Lower leg skin (tissue), 4 donors: ENCODE measurements around the gene ARL5C. TPM values are rescaled to one million over a fixed set of nuclear protein-coding genes. Genes with fewer than 3 reads are reported as not detected.
"Not testable (repeated sequence)": the region's sequence is repeated elsewhere in the genome, so short reads cannot be mapped to it uniquely, and the experiment has no call there.

ENCODE experiments used
- DNase-seq, 2 donors: peaks; one replicate each; pipeline ENCODE4 v3.0.0-alpha.2; 2019; ENCODE audit warnings: low spot score in 2 of 2
- H3K4me3 ChIP-seq: fragments of 200-600 bp; sonication (generic); 2 replicates; pipeline ENCODE4 v1.5.1; 2017; ENCODE audit warnings: mild to moderate bottlenecking, low read depth; ENCODE audit not compliant: poor library complexity, severe bottlenecking
- POLR2A ChIP-seq, 2 donors: fragments of 450-650 bp; IDR thresholded peaks; one replicate each; pipeline ENCODE4 v1.6.1; 2016 to 2017; ENCODE audit warnings: antibody characterized with exemption in 2 of 2, mild to moderate bottlenecking in 1 of 2, moderate library complexity in 1 of 2
- WGBS, 2 donors: methylation state at CpG; one replicate each; pipeline ENCODE4 v1.1.5; 2018; 5-methylcytosine and 5-hydroxymethylcytosine counted together
- intact Hi-C: fragments of 100-400 bp; cut with DNase I; formaldehyde crosslinking; loops from one replicate; pipeline ENCODE4 v1.15.0; 2023; ENCODE audit warnings: low total_unique reads
- total RNA-seq, 4 donors: library from RNA; depleted of rRNA; stranded (reverse); fragments of >200 nt; gene quantifications; one replicate each; pipeline ENCODE4 v1.1.0, GENCODE V29; 2016
- TF ChIP-seq, protein P1 (sequence below), 3 donors: fragments of 450-650 bp; IDR thresholded peaks; one replicate each; pipeline ENCODE4 v1.5.1; 2016; ENCODE audit warnings: antibody characterized with exemption in 3 of 3, mild to moderate bottlenecking in 3 of 3, moderate library complexity in 2 of 3

ARL5C gene
- total RNA-seq, 4 donors from 2014 or later: not detected

DNA sequence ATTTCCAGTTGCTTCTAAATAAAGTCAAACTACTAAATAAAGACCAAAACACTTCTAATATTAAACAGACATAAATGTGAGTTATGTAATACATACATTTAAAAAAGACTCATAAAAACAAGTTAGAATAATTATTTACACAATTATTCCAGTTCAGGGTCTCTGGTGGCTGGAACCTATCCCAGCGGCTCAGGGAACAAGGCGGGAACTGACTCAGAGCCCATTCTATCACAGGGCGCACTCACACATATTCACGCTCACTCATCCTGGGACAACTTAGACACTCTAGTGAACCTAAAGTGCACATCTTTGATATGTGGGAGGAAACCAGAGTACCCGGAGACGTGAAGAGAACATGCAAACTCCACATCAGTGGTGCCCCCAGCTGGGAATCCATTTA lies 39.5 kb downstream of the ARL5C start:
- WGBS, 2 donors: 66 to 73% methylated on average over 6 of the region's 6 CpGs
- no peak for TF ChIP-seq POLR2A (IDR thresholded peaks at IDR 0.05)
- TF ChIP-seq, protein P1, sequence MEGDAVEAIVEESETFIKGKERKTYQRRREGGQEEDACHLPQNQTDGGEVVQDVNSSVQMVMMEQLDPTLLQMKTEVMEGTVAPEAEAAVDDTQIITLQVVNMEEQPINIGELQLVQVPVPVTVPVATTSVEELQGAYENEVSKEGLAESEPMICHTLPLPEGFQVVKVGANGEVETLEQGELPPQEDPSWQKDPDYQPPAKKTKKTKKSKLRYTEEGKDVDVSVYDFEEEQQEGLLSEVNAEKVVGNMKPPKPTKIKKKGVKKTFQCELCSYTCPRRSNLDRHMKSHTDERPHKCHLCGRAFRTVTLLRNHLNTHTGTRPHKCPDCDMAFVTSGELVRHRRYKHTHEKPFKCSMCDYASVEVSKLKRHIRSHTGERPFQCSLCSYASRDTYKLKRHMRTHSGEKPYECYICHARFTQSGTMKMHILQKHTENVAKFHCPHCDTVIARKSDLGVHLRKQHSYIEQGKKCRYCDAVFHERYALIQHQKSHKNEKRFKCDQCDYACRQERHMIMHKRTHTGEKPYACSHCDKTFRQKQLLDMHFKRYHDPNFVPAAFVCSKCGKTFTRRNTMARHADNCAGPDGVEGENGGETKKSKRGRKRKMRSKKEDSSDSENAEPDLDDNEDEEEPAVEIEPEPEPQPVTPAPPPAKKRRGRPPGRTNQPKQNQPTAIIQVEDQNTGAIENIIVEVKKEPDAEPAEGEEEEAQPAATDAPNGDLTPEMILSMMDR (IDR thresholded peaks at IDR 0.05): no peak
- intact Hi-C loops: no loop called here
- DNase-seq: no peak
- no peak overlapping the region for H3K4me3 ChIP-seq

DNA sequence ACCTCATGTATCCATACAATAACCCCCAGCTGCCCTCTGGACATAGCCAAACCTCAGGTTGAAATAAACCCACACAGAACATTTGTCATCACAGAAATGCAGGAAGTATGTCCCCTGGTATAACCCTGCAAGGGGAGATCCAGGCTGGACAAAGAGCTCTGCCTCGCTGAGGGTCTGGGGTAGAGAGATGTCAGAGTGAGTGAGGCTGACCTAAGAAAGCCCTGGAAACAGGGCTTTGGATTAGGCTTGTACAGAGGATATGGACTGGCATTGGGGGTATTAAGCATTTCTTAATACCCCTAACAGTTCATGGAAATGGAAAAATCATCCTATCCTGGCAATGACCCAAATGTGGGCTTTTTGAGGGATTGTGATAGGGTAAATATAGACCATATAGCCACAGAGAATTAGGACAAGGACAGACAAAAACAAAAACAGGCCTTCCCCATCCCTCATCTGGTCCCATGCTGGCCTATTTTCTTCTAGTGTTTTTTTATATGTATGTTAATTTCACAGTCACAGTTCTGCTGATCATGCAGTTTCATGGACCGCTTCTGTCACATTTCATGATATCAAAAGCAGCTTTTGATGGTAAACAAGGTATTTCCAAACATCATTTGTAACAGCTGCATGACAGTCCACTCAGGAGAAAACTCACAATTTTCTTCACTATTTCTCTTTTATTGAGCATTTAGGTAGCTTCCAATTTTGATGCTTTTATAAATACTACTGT lies 40.7 kb downstream of the ARL5C start:
- DNase-seq: no peak
- no peak for TF ChIP-seq POLR2A (IDR thresholded peaks at IDR 0.05)
- TF ChIP-seq, protein P1 (IDR thresholded peaks at IDR 0.05): no peak
- WGBS, 2 donors: 91 to 94% methylated on average over 2 of the region's 2 CpGs
- H3K4me3 ChIP-seq: no peak overlapping the region
- intact Hi-C loops: no loop called here

DNA sequence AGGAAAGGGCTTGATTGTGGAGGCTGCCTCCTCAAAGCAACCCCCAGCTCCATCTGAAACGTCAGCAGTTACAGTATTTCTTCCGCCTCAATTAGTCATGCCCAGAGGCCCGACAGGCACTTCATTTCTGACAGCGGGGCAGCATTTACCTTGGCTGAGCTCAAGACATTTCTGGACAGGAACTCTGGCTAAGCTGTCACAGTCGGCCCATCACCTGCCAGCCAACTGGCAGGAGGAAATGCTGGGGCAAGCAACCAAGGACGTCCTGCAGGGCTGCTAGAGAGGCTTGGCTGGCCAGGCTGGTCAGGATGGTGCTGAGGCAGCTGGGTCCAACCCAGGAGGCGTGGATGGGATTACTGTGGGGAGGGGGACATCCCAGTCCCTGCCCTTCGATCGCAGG lies 42.3 kb downstream of the ARL5C start:
- WGBS, 2 donors: 73 to 77% methylated on average over 6 to 9 of the region's 9 CpGs
- DNase-seq: no peak
- no peak overlapping the region for H3K4me3 ChIP-seq
- no peak for TF ChIP-seq POLR2A (IDR thresholded peaks at IDR 0.05)
- TF ChIP-seq, protein P1 (IDR thresholded peaks at IDR 0.05): no peak
- intact Hi-C loops: no loop called here

DNA sequence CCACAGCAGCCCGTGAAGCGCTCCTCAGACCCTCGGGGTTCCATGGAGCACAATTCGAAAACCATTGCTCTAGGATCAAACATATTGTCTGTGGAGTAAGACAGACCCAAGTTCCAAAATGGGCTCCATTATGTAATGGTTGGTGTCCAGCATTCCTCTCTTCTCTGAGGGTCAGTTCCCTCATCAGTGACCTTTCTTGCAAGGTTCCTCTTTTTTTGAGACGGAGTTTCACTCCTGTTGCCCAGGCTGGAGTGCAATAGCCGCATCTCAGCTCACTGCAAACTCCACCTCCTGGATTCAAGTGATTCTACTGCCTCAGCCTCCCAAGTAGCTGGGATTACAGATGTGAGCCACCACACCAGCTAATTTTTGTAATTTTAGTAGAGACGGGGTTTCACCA lies 43.0 kb downstream of the ARL5C start:
- no peak for TF ChIP-seq POLR2A (IDR thresholded peaks at IDR 0.05)
- TF ChIP-seq, protein P1 (IDR thresholded peaks at IDR 0.05): no peak
- intact Hi-C loops: no loop called here

DNA sequence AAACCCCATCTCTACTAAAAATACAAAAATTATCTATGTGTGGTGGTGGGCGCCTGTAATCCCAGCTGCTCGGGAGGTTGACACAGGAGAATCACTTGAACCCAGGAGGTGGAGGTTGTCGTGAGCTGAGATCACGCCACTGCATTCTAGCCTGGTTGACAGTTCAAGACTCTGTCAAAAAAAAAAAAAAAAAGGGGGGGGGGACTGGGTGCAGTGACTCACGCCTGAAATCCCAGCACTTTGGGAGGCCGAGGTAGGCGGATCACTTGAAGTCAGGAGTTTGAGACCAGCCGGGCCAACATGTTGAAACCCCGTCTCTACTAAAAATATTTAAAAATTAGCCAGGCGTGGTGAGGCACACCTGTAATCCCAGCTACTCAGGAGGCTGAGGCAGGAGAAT lies 44.0 kb downstream of the ARL5C start:
- 92 to 94% methylated on average over 10 of the region's 10 CpGs for WGBS, 2 donors
- DNase-seq, intact Hi-C loops, H3K4me3 ChIP-seq: not testable (repeated sequence)

More for the DNA sequence above, 43.0 kb downstream of the ARL5C start:
- WGBS, 2 donors: 85 to 90% methylated on average over 7 of the region's 7 CpGs
- no peak for DNase-seq
- H3K4me3 ChIP-seq: no peak overlapping the region

DNA sequence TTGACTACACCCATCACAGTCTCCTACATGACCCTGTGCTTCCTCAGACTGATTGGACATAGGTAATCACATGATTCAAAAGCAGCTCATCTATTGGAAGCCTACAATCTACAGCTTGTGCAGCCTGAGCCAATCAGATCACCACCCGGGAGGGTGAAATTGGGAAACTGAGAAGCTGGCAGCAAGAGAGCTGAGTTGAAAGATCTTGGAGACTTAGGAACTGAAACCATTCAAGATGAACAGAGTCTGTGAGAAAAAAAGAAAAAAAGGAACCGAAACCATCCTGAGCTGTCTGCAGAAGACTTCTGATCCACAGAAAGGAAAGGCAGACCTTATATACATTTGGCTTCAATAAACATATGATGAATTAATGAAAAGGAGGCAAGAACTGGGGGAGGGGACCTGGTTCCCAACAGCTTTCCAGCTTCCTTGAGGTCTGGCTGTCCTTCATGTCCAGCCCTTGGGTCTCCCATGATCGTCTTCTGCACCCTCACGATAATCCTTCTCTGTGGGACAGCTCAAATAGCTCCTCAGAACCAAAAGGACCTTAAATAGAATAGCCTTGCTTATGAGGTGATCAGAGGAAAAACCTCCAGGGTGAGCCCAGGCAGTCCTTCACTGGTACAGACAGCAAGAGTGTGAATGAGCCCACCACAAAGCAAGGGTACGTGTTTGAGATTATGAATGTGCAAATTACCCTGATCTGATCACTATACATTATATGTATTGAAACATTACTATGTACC lies 47.1 kb downstream of the ARL5C start:
- 91 to 96% methylated on average over 5 of the region's 5 CpGs for WGBS, 2 donors
- intact Hi-C loops: no loop called here
- no peak for TF ChIP-seq POLR2A (IDR thresholded peaks at IDR 0.05)
- H3K4me3 ChIP-seq: no peak overlapping the region
- no peak for DNase-seq
